Measurements from ENCODE around the gene TMEM88. TPM values are rescaled to one million over a fixed set of nuclear protein-coding genes. Genes with fewer than 3 reads are reported as not detected.
"Not testable (repeated sequence)": the region's sequence is repeated elsewhere in the genome, so short reads cannot be mapped to it uniquely, and the experiment has no call there.

The TMEM88 gene
- total RNA-seq, 2 experiments from 2014 or later, result 0.41 to 4.0 TPM

DNA sequence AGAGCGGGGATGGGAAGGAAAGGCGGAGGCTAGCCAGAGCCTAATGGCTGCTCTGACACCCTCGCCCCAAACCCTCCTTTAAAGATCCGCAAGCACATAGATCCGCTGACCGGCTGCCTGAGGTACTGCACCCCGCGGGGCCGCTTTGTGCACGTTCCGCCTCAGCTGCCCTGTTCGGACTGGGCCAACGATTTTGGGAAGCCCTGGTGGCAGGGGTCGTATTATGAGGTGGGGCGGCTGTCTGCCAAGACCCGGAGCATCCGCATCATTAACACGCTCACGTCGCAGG is 3.6 kb downstream of the TMEM88 start:
- Histone ChIP-seq H2AFZ (ENCODE audit: low read length) (peak overlapping the region; percentile 66; the same call in 1 of the 2 replicates), H3K27ac (ENCODE audit: low read depth, low read length, poor library complexity, severe bottlenecking) (peak overlapping the region; percentile 86), H3K9me2 (ENCODE audit: insufficient read depth, low read length) (no peaks in the 10 kb centered on the region), H3K4me2 (ENCODE audit: low read length) (peak overlapping the region; percentile 95), H3K9me3 (ENCODE audit: low read length) (no peaks in the 10 kb centered on the region), H3K36me3 (ENCODE audit: insufficient read depth, low read length) (peaks cover 76% of the 10 kb centered on the region), H3K79me2 (ENCODE audit: insufficient read depth, low read depth, low read length) (peaks cover 67% of the 10 kb centered on the region), H3K4me3 (ENCODE audit: low read depth, low read length, poor library complexity, severe bottlenecking) (peak overlapping the region; percentile 86), H3K4me1 (ENCODE audit: insufficient read depth, low read length, poor library complexity, severe bottlenecking) (peaks cover 53% of the 10 kb centered on the region), H4K20me1 (ENCODE audit: insufficient read depth, low read length) (peaks cover 8% of the 10 kb centered on the region; the same call in 1 of the 2 replicates)
- ChIA-PET POLR2A (no interaction called here), CTCF (ENCODE audit: unreplicated experiment) (no interaction called here)
- intact Hi-C loops (cut with micrococcal nuclease; ENCODE audit: unreplicated experiment), result no loop called here
- DNase-seq (ENCODE audit: low spot score), result peak; percentile 83
- TF ChIP-seq EZH2phosphoT487 (IDR thresholded peaks at IDR 0.05; ENCODE audit: borderline replicate concordance, low read depth, low read length), result no peak
- TF ChIP-seq, protein P1, sequence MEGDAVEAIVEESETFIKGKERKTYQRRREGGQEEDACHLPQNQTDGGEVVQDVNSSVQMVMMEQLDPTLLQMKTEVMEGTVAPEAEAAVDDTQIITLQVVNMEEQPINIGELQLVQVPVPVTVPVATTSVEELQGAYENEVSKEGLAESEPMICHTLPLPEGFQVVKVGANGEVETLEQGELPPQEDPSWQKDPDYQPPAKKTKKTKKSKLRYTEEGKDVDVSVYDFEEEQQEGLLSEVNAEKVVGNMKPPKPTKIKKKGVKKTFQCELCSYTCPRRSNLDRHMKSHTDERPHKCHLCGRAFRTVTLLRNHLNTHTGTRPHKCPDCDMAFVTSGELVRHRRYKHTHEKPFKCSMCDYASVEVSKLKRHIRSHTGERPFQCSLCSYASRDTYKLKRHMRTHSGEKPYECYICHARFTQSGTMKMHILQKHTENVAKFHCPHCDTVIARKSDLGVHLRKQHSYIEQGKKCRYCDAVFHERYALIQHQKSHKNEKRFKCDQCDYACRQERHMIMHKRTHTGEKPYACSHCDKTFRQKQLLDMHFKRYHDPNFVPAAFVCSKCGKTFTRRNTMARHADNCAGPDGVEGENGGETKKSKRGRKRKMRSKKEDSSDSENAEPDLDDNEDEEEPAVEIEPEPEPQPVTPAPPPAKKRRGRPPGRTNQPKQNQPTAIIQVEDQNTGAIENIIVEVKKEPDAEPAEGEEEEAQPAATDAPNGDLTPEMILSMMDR (conservative IDR thresholded peaks at IDR 0.05; ENCODE audit: low read length), result peak; percentile 71
- no TSS peak for BruUV-seq (replicated peaks)

DNA sequence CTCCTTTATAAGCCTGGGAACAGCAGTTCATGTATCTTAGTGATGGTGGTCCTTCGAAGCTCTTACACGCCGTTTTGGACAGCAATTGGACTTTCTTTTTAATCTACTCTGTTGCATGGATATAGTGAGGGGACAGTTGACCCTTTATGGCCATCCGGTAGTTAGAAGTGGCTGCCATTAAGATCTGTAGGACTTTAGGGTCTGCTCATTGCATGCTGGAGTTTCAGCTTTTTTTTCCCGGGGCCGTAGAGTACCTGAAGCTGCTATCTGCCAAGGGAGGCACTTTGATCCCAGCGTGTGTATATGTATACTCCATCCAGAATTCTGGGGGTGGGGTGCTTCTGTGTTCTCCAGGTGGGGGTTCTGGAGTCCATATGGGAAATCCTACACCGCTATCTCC is 4.2 kb downstream of the TMEM88 start:
- H3K36me3 ChIP-seq (ENCODE audit: insufficient read depth, low read length), result peaks cover 76% of the 10 kb centered on the region
- no peak for DNase-seq (ENCODE audit: low spot score)
- CTCF ChIA-PET (ENCODE audit: unreplicated experiment), result no interaction called here
- peaks cover 59% of the 10 kb centered on the region for H3K4me1 ChIP-seq (ENCODE audit: insufficient read depth, low read length, poor library complexity, severe bottlenecking)
- intact Hi-C loops (cut with micrococcal nuclease; ENCODE audit: unreplicated experiment), result no loop called here
- TF ChIP-seq, protein P1 (conservative IDR thresholded peaks at IDR 0.05; ENCODE audit: low read length), result no peak
- POLR2A ChIA-PET, result interaction anchor here (1.4 kb wide), 1 partner anchor 26 kb away, joined by 3 read pairs; no protein-coding TSS in a partner anchor
- no peak overlapping the region for H2AFZ ChIP-seq (ENCODE audit: low read length)
- BruUV-seq (replicated peaks), result no TSS peak
- peaks cover 8% of the 10 kb centered on the region; the same call in 1 of the 2 replicates for H4K20me1 ChIP-seq (ENCODE audit: insufficient read depth, low read length)
- peak overlapping the region; percentile 86 for H3K27ac ChIP-seq (ENCODE audit: low read depth, low read length, poor library complexity, severe bottlenecking)
- peak overlapping the region; percentile 86 for H3K4me3 ChIP-seq (ENCODE audit: low read depth, low read length, poor library complexity, severe bottlenecking)
- peak overlapping the region; percentile 95 for H3K4me2 ChIP-seq (ENCODE audit: low read length)
- H3K79me2 ChIP-seq (ENCODE audit: insufficient read depth, low read depth, low read length), result peaks cover 67% of the 10 kb centered on the region
- H3K9me3 ChIP-seq (ENCODE audit: low read length), result no peaks in the 10 kb centered on the region
- H3K9me2 ChIP-seq (ENCODE audit: insufficient read depth, low read length), result no peaks in the 10 kb centered on the region

- intact Hi-C loops (cut with micrococcal nuclease; ENCODE audit: unreplicated experiment), result loop anchor here (1.0 to 2.0 kb wide), 3 partner anchors 24 to 126 kb away; no protein-coding TSS in a partner anchor
- POLR2A ChIA-PET, result interaction anchor here (0.6 to 0.7 kb wide), 2 partner anchors 9 to 55 kb away, joined by 3 to 5 read pairs; no protein-coding TSS in a partner anchor
- BruUV-seq (replicated peaks), result no TSS peak
Measured at GRCh38 chr17:7862692-7863437, 8.0 kb downstream of the TMEM88 start.

GRCh38 chr17:7864384-7864783 is 9.5 kb downstream of the TMEM88 start:
- intact Hi-C loops (cut with micrococcal nuclease; ENCODE audit: unreplicated experiment); H3K4me3 ChIP-seq (ENCODE audit: low read depth, low read length, poor library complexity, severe bottlenecking); DNase-seq (ENCODE audit: low spot score); H3K4me2 ChIP-seq (ENCODE audit: low read length); H4K20me1 ChIP-seq (ENCODE audit: insufficient read depth, low read length); H3K9me3 ChIP-seq (ENCODE audit: low read length); BruUV-seq (replicated peaks); H3K27ac ChIP-seq (ENCODE audit: low read depth, low read length, poor library complexity, severe bottlenecking); CTCF ChIA-PET (ENCODE audit: unreplicated experiment); H3K9me2 ChIP-seq (ENCODE audit: insufficient read depth, low read length); H2AFZ ChIP-seq (ENCODE audit: low read length): not testable (repeated sequence)
- peaks cover 47% of the 10 kb centered on the region for H3K79me2 ChIP-seq (ENCODE audit: insufficient read depth, low read depth, low read length)
- peaks cover 40% of the 10 kb centered on the region for H3K4me1 ChIP-seq (ENCODE audit: insufficient read depth, low read length, poor library complexity, severe bottlenecking)
- POLR2A ChIA-PET, result interaction anchor here (1.4 kb wide), 1 partner anchor 14 kb away, joined by 4 read pairs; no protein-coding TSS in a partner anchor
- peaks cover 96% of the 10 kb centered on the region for H3K36me3 ChIP-seq (ENCODE audit: insufficient read depth, low read length)

More at GRCh38 chr17:7862692-7863437, 8.0 kb downstream of the TMEM88 start:
- TF ChIP-seq, protein P1 (conservative IDR thresholded peaks at IDR 0.05; ENCODE audit: low read length), result peak; percentile 91
- no peak for TF ChIP-seq EZH2phosphoT487 (IDR thresholded peaks at IDR 0.05; ENCODE audit: borderline replicate concordance, low read depth, low read length)
- H3K9me3 ChIP-seq (ENCODE audit: low read length), result no peaks in the 10 kb centered on the region
- CTCF ChIA-PET (ENCODE audit: unreplicated experiment), result no interaction called here
- peaks cover 49% of the 10 kb centered on the region for H3K4me1 ChIP-seq (ENCODE audit: insufficient read depth, low read length, poor library complexity, severe bottlenecking)
- DNase-seq (ENCODE audit: low spot score), result peak; percentile 69
- no peak overlapping the region for H2AFZ ChIP-seq (ENCODE audit: low read length)
- peak overlapping the region; percentile 27 for H3K27ac ChIP-seq (ENCODE audit: low read depth, low read length, poor library complexity, severe bottlenecking)
- H3K4me2 ChIP-seq (ENCODE audit: low read length), result peak overlapping the region; percentile 53
- H3K9me2 ChIP-seq (ENCODE audit: insufficient read depth, low read length), result no peaks in the 10 kb centered on the region
- H4K20me1 ChIP-seq (ENCODE audit: insufficient read depth, low read length), result peaks cover 8% of the 10 kb centered on the region; the same call in 1 of the 2 replicates
- H3K79me2 ChIP-seq (ENCODE audit: insufficient read depth, low read depth, low read length), result peaks cover 62% of the 10 kb centered on the region
- H3K4me3 ChIP-seq (ENCODE audit: low read depth, low read length, poor library complexity, severe bottlenecking), result peak overlapping the region; percentile 6
- peaks cover 96% of the 10 kb centered on the region for H3K36me3 ChIP-seq (ENCODE audit: insufficient read depth, low read length)
